ENCODE measurements around the gene ORMDL3. TPM values are rescaled to one million over a fixed set of nuclear protein-coding genes. Genes with fewer than 3 reads are reported as not detected.

ORMDL3 gene
- total RNA-seq, 1 experiment from 2014 or later = 58.6 TPM

- Histone ChIP-seq H3K56ac (ENCODE audit: insufficient read length, low read depth, low read length) (no peak overlapping the region), H3K4ac (ENCODE audit: low read depth, low read length) (no peak overlapping the region), H3K4me1 (ENCODE audit: insufficient read depth, low read length) (no peaks in the 10 kb centered on the region), H2BK120ac (ENCODE audit: low read depth, low read length, poor library complexity, severe bottlenecking) (no peak overlapping the region), H3K14ac (ENCODE audit: insufficient read depth, low read length) (no peak overlapping the region), H3K79me1 (ENCODE audit: insufficient read depth, low read depth, low read length, poor library complexity, severe bottlenecking) (no peaks in the 10 kb centered on the region), H4K8ac (replicated peaks; ENCODE audit: insufficient read length, low read depth, low read length) (no peak overlapping the region), H3K23ac (ENCODE audit: insufficient read length, low read depth, low read length) (no peak overlapping the region), H4K91ac (ENCODE audit: insufficient read length, low read depth, low read length) (no peak overlapping the region), H3T11ph (ENCODE audit: low read length) (no peak overlapping the region), H2BK20ac (ENCODE audit: low read depth, low read length, poor library complexity, severe bottlenecking) (no peak overlapping the region), H3K23me2 (ENCODE audit: insufficient read length, low read depth, low read length, poor library complexity, severe bottlenecking) (no peaks in the 10 kb centered on the region), H3K79me2 (ENCODE audit: insufficient read depth, low read length) (no peaks in the 10 kb centered on the region), H2BK12ac (ENCODE audit: insufficient read length, low read depth, low read length) (no peak overlapping the region), H3K9ac (ENCODE audit: extremely low read depth, insufficient read length, low read length) (no peak overlapping the region), H3K4me2 (ENCODE audit: insufficient read depth, insufficient read length, low read length) (no peak overlapping the region), H3K9me3 (ENCODE audit: control insufficient read depth, low read depth, low read length) (no peaks in the 10 kb centered on the region), H2BK5ac (ENCODE audit: insufficient read length, low read length) (no peak overlapping the region), H4K20me1 (ENCODE audit: control insufficient read depth, insufficient read depth, insufficient read length) (no peaks in the 10 kb centered on the region), H2AFZ (ENCODE audit: low read length) (no peak overlapping the region), H3K27me3 (ENCODE audit: insufficient read depth, low read length) (no peaks in the 10 kb centered on the region), H3K18ac (ENCODE audit: insufficient read length, low read depth, low read length) (no peak overlapping the region), H2BK15ac (ENCODE audit: low read depth, low read length) (no peak overlapping the region), H2AK5ac (ENCODE audit: insufficient read length, low read length) (no peak overlapping the region), H3K27ac (ENCODE audit: insufficient read length, low read depth, low read length) (no peak overlapping the region), H4K5ac (ENCODE audit: insufficient read length, low read depth, low read length) (no peak overlapping the region)
- WGBS (ENCODE audit: extremely low coverage, insufficient read length, low lambda C conversion rate) = no CpG with 5 or more reads among the region's 3 CpGs
- Mint-ChIP-seq H3K4me3 (no peak overlapping the region), H3K27me3 (ENCODE audit: low read depth) (peaks cover 24% of the 10 kb centered on the region), H3K9me3 (no peaks in the 10 kb centered on the region), H3K4me1 (no peaks in the 10 kb centered on the region), H3K36me3 (ENCODE audit: insufficient read depth in 1 of 3, low read depth in 3 of 3) (no peaks in the 10 kb centered on the region), H3K27ac (no peak overlapping the region; a peak in 1 of 7 replicates)
- no peak for DNase-seq
- no peak for TF ChIP-seq CTCF (conservative IDR thresholded peaks at IDR 0.05)
Measured at GRCh38 chr17:39894681-39895376, 32.6 kb downstream of the ORMDL3 start.

Data from H9 (cell line).